GM12878 (cell line): ENCODE data around the gene SPPL3. TPM values are rescaled to one million over a fixed set of nuclear protein-coding genes. Genes with fewer than 3 reads are reported as not detected.

Experiments used
- CBFB ChIP-seq: IDR thresholded peaks from 2 replicates; pipeline ENCODE4 v1.6.1; 2016; ENCODE audit warnings: antibody characterized with exemption, low read depth
- CEBPZ ChIP-seq: fragments of 150-350 bp; IDR thresholded peaks from 2 replicates; pipeline ENCODE4 v1.6.1; 2016; ENCODE audit warnings: low read depth, low read length
- CREB1 ChIP-seq: IDR thresholded peaks from 2 replicates; pipeline ENCODE4 v1.6.1; 2012; ENCODE audit warnings: low read depth, mild to moderate bottlenecking, inconsistent platforms
- FOXK2 ChIP-seq: fragments of 450-650 bp; IDR thresholded peaks from 2 replicates; pipeline ENCODE4 v1.6.1; 2017; ENCODE audit warnings: mild to moderate bottlenecking, moderate library complexity
- IKZF2 ChIP-seq, 2 experiments: fragments of 450-650 bp; IDR thresholded peaks; 2 replicates each; pipeline ENCODE4 v1.6.1; 2017; ENCODE audit warnings: mild to moderate bottlenecking in 2 of 2, moderate library complexity in 2 of 2
- IRF5 ChIP-seq: fragments of 450-650 bp; IDR thresholded peaks from 2 replicates; pipeline ENCODE4 v1.6.1; 2017; ENCODE audit warnings: borderline replicate concordance
- JUNB ChIP-seq: IDR thresholded peaks from 2 replicates; pipeline ENCODE4 v1.6.1; 2016; ENCODE audit warnings: antibody characterized with exemption, mild to moderate bottlenecking
- MAX ChIP-seq: IDR thresholded peaks from 2 replicates; pipeline ENCODE4 v1.6.1; 2012; ENCODE audit warnings: low read depth, low read length, improper control_type of control experiment
- MLLT1 ChIP-seq: fragments of 450-650 bp; IDR thresholded peaks from 2 replicates; pipeline ENCODE4 v1.6.1; 2016; ENCODE audit warnings: mild to moderate bottlenecking
- POU2F2 ChIP-seq: IDR thresholded peaks from 3 replicates; pipeline ENCODE4 v1.6.1; 2011; ENCODE audit warnings: low read depth, mild to moderate bottlenecking, low read length, borderline replicate concordance
- PRDM15 ChIP-seq: fragments of 450-650 bp; formaldehyde crosslinking; IDR thresholded peaks from 2 replicates; pipeline ENCODE4 v1.4.0; 2020; ENCODE audit warnings: mild to moderate bottlenecking, moderate library complexity
- RUNX3 ChIP-seq: IDR thresholded peaks from 2 replicates; pipeline ENCODE4 v1.6.1; 2012; ENCODE audit warnings: low read length, inconsistent platforms
- ZBTB33 ChIP-seq: fragments of 450-650 bp; IDR thresholded peaks from 2 replicates; pipeline ENCODE4 v1.6.1; 2017; ENCODE audit warnings: mild to moderate bottlenecking
- ZBTB4 ChIP-seq: fragments of 450-650 bp; formaldehyde crosslinking; IDR thresholded peaks from 2 replicates; pipeline ENCODE4 v1.4.0; 2022; ENCODE audit warnings: mild to moderate bottlenecking, moderate library complexity
- ZNF622 ChIP-seq: fragments of 450-650 bp; IDR thresholded peaks from 2 replicates; pipeline ENCODE4 v1.6.1; 2017; ENCODE audit warnings: mild to moderate bottlenecking, inconsistent platforms
- polyA plus RNA-seq, 11 experiments: library from polyadenylated mRNA; depleted of rRNA in 4 of 11; unstranded in 6 of 11; stranded (reverse) in 5 of 11; fragments of >200 nt; fragmentation: Nextera tagmentation in 4 of 11; fragmentation: Illumina TruSeq in 1 of 11; extraction: Ambion mirVana in 4 of 11; extraction: Trizol in 1 of 11; gene quantifications; 1 replicate in 1 of 11; 2 replicates in 10 of 11; pipeline versions ENCODE4 v1.2.1 to v1.2.3, GENCODE V29; 2011 to 2016; ENCODE audit warnings: inconsistent platforms in 2 of 11, missing spikeins in 2 of 11, low read depth in 1 of 11
- total RNA-seq, 4 experiments: library from RNA; depleted of rRNA in 3 of 4; stranded (reverse); fragments of >200 nt in 3 of 4; fragmentation: Illumina TruSeq in 1 of 4; extraction: Trizol in 1 of 4; gene quantifications; 2 replicates each; pipeline versions ENCODE4 v1.2.1 to v1.2.3, GENCODE V29; 2013 to 2021

SPPL3 gene
- total and polyA plus RNA-seq, 10 of the 15 experiments (the other 5 are each of a cell fraction or from before 2014, with no cell fraction given), result 4.3 to 45.5 (median 11.7) TPM

GRCh38 chr12:120847814-120848213 lies 56.3 kb downstream of the SPPL3 start (continued):
- TF ChIP-seq ZBTB33 (no peak), CBFB (0 out of 2 replicates have a peak, but pooled peaks have one; percentile 9), PRDM15 (no peak), ZBTB4 (CRISPR knock-in tag) (no peak), MLLT1 (no peak), IKZF2 (IDR thresholded peaks at IDR 0.05) (peak; percentile 22 to 69; a peak in 2 of 4 replicates), POU2F2 (0 out of 3 replicates have a peak, but pooled peaks have one; percentile 25), ZNF622 (no peak), JUNB (0 out of 2 replicates have a peak, but pooled peaks have one; percentile 13), FOXK2 (no peak), IRF5 (no peak), RUNX3 (no peak), MAX (no peak), CREB1 (0 out of 2 replicates have a peak, but pooled peaks have one; percentile 9), CEBPZ (no peak)
